ENCODE measurements around the gene EPB41L4A.
"Not testable (repeated sequence)": the region's sequence is repeated elsewhere in the genome, so short reads cannot be mapped to it uniquely, and the experiment has no call there.

The EPB41L4A gene
- 0 to 5.9 (median 0.13) reads per million in 9 experiments for total RNA-seq

GRCh38 chr5:112419164-112419985, at the start of gene EPB41L4A:
EPB41L4A (minus strand) TSS chr5:112419277; CDS start chr5:112419039, 238 bp downstream.
- H3K9me3 Mint-ChIP-seq, result no peaks in the 10 kb centered on the region
- no peaks in the 10 kb centered on the region for H3K36me3 Mint-ChIP-seq (ENCODE audit: insufficient read depth)
- peak within 1 kb of the TSS; percentile 66 to 80 for H3K4me3 Mint-ChIP-seq
- peaks cover 21 to 35% of the 10 kb centered on the region in 2 donors for H3K27me3 Mint-ChIP-seq
- peaks cover 5 to 6% of the 10 kb centered on the region in 2 donors for H3K4me1 Mint-ChIP-seq (ENCODE audit: low read depth in 2 of 2)
- ATAC-seq (replicated peaks), result peak; percentile 10
- peak within 1 kb of the TSS in 1 of 2 donors; percentile 85 for H3K27ac Mint-ChIP-seq
- peak in 1 of 3 experiments; percentile 1 for DNase-seq

GRCh38 chr5:112467485-112467884, 48.4 kb upstream of the EPB41L4A start:
- H3K4me1 Mint-ChIP-seq (ENCODE audit: low read depth in 2 of 2), result no peaks in the 10 kb centered on the region

GRCh38 chr5:112466261-112466660, 47.2 kb upstream of the EPB41L4A start:
- H3K27me3 Mint-ChIP-seq, result peaks cover 28 to 39% of the 10 kb centered on the region in 2 donors
- not testable (repeated sequence) for DNase-seq; H3K36me3 Mint-ChIP-seq (ENCODE audit: insufficient read depth); H3K9me3 Mint-ChIP-seq; H3K4me3 Mint-ChIP-seq; H3K4me1 Mint-ChIP-seq (ENCODE audit: low read depth in 2 of 2); H3K27ac Mint-ChIP-seq; ATAC-seq (replicated peaks)

More at GRCh38 chr5:112467485-112467884, 48.4 kb upstream of the EPB41L4A start:
- Mint-ChIP-seq H3K9me3 (no peaks in the 10 kb centered on the region), H3K4me3 (no peak overlapping the region), H3K27me3 (peaks cover 31 to 39% of the 10 kb centered on the region in 2 donors), H3K27ac (no peak overlapping the region), H3K36me3 (ENCODE audit: insufficient read depth) (no peaks in the 10 kb centered on the region)
- ATAC-seq (replicated peaks) (no peak), DNase-seq (no peak)

GRCh38 chr5:112447187-112447760, 28.2 kb upstream of the EPB41L4A start:
- not testable (repeated sequence) for H3K36me3 Mint-ChIP-seq (ENCODE audit: insufficient read depth); H3K9me3 Mint-ChIP-seq; H3K4me3 Mint-ChIP-seq; ATAC-seq (replicated peaks); H3K27ac Mint-ChIP-seq; H3K4me1 Mint-ChIP-seq (ENCODE audit: low read depth in 2 of 2); DNase-seq
- peaks cover 9 to 34% of the 10 kb centered on the region in 2 donors for H3K27me3 Mint-ChIP-seq

- DNase-seq, result no peak
These were observed 26.7 kb upstream of the EPB41L4A start for GRCh38 chr5:112445626-112446350.

GRCh38 chr5:112443932-112444331, 24.9 kb upstream of the EPB41L4A start:
- not testable (repeated sequence) for H3K27ac Mint-ChIP-seq; H3K4me3 Mint-ChIP-seq; H3K9me3 Mint-ChIP-seq; H3K4me1 Mint-ChIP-seq (ENCODE audit: low read depth in 2 of 2); DNase-seq; ATAC-seq (replicated peaks); H3K36me3 Mint-ChIP-seq (ENCODE audit: insufficient read depth)
- H3K27me3 Mint-ChIP-seq, result peaks cover 9 to 22% of the 10 kb centered on the region in 2 donors

More at GRCh38 chr5:112445626-112446350, 26.7 kb upstream of the EPB41L4A start:
- no peak overlapping the region for H3K27ac Mint-ChIP-seq
- peaks cover 9 to 28% of the 10 kb centered on the region in 2 donors for H3K27me3 Mint-ChIP-seq
- no peak overlapping the region for H3K4me3 Mint-ChIP-seq
- no peak for ATAC-seq (replicated peaks)
- H3K9me3 Mint-ChIP-seq, result no peaks in the 10 kb centered on the region
- no peaks in the 10 kb centered on the region for H3K36me3 Mint-ChIP-seq (ENCODE audit: insufficient read depth)
- no peaks in the 10 kb centered on the region for H3K4me1 Mint-ChIP-seq (ENCODE audit: low read depth in 2 of 2)

- Mint-ChIP-seq H3K36me3 (ENCODE audit: insufficient read depth) (no peaks in the 10 kb centered on the region), H3K4me3 (no peak overlapping the region), H3K27ac (no peak overlapping the region), H3K4me1 (ENCODE audit: low read depth in 2 of 2) (no peaks in the 10 kb centered on the region), H3K9me3 (peaks cover 5 to 9% of the 10 kb centered on the region in 2 donors), H3K27me3 (peaks cover 11 to 36% of the 10 kb centered on the region in 2 donors)
- no peak for DNase-seq
- no peak for ATAC-seq (replicated peaks)
These were observed 21.0 kb upstream of the EPB41L4A start for GRCh38 chr5:112440031-112440430.

- no peaks in the 10 kb centered on the region for H3K4me1 Mint-ChIP-seq (ENCODE audit: low read depth in 2 of 2)
- H3K9me3 Mint-ChIP-seq, result peaks cover 5 to 9% of the 10 kb centered on the region in 2 donors
- H3K36me3 Mint-ChIP-seq (ENCODE audit: insufficient read depth), result no peaks in the 10 kb centered on the region
- H3K27ac Mint-ChIP-seq, result no peak overlapping the region
- DNase-seq, result no peak
- no peak overlapping the region for H3K4me3 Mint-ChIP-seq
- H3K27me3 Mint-ChIP-seq, result peaks cover 16 to 32% of the 10 kb centered on the region in 2 donors
- no peak for ATAC-seq (replicated peaks)
These were observed 17.1 kb upstream of the EPB41L4A start for GRCh38 chr5:112436144-112436543.

GRCh38 chr5:112434641-112435040, 15.6 kb upstream of the EPB41L4A start:
- Mint-ChIP-seq H3K27ac (no peak overlapping the region), H3K36me3 (ENCODE audit: insufficient read depth) (no peaks in the 10 kb centered on the region), H3K27me3 (peaks cover 22 to 41% of the 10 kb centered on the region in 2 donors), H3K4me3 (no peak overlapping the region), H3K9me3 (peaks cover 0 to under 1% of the 10 kb centered on the region in 2 donors), H3K4me1 (ENCODE audit: low read depth in 2 of 2) (no peaks in the 10 kb centered on the region)
- ATAC-seq (replicated peaks) (no peak), DNase-seq (no peak)

- not testable (repeated sequence) for ATAC-seq (replicated peaks); H3K4me3 Mint-ChIP-seq; DNase-seq; H3K36me3 Mint-ChIP-seq (ENCODE audit: insufficient read depth); H3K4me1 Mint-ChIP-seq (ENCODE audit: low read depth in 2 of 2); H3K9me3 Mint-ChIP-seq; H3K27ac Mint-ChIP-seq
- H3K27me3 Mint-ChIP-seq, result peaks cover 25 to 31% of the 10 kb centered on the region in 2 donors
These were observed 7.1 kb upstream of the EPB41L4A start for GRCh38 chr5:112426202-112426601.

GRCh38 chr5:112419986-112420864, 1.1 kb upstream of the EPB41L4A start:
- no peaks in the 10 kb centered on the region for H3K36me3 Mint-ChIP-seq (ENCODE audit: insufficient read depth)
- peak overlapping the region in 1 of 2 donors; percentile 12 for H3K27ac Mint-ChIP-seq
- peaks cover 5 to 6% of the 10 kb centered on the region in 2 donors for H3K4me1 Mint-ChIP-seq (ENCODE audit: low read depth in 2 of 2)
- DNase-seq, result peak; percentile 5 to 37 (median 23)
- peak overlapping the region; percentile 66 to 80 for H3K4me3 Mint-ChIP-seq
- H3K27me3 Mint-ChIP-seq, result peaks cover 19 to 35% of the 10 kb centered on the region in 2 donors
- ATAC-seq (replicated peaks), result peak; percentile 65
- H3K9me3 Mint-ChIP-seq, result no peaks in the 10 kb centered on the region

- H3K9me3 Mint-ChIP-seq, result no peaks in the 10 kb centered on the region
- H3K36me3 Mint-ChIP-seq (ENCODE audit: insufficient read depth), result no peaks in the 10 kb centered on the region
- peak overlapping the region in 1 of 2 donors; percentile 85 for H3K27ac Mint-ChIP-seq
- H3K4me1 Mint-ChIP-seq (ENCODE audit: low read depth in 2 of 2), result peaks cover 5 to 6% of the 10 kb centered on the region in 2 donors
- H3K4me3 Mint-ChIP-seq, result peak overlapping the region; percentile 66 to 80
- DNase-seq (no peak), ATAC-seq (replicated peaks) (peak; percentile 3)
- H3K27me3 Mint-ChIP-seq, result peaks cover 27 to 41% of the 10 kb centered on the region in 2 donors
These were observed 366 bp downstream of the EPB41L4A start for GRCh38 chr5:112418659-112419163.
